ENCODE measurements around the gene BCAT1. TPM values are rescaled to one million over a fixed set of nuclear protein-coding genes. Genes with fewer than 3 reads are reported as not detected.
"Not testable (repeated sequence)": the region's sequence is repeated elsewhere in the genome, so short reads cannot be mapped to it uniquely, and the experiment has no call there.

Gene BCAT1
- total RNA-seq, 1 experiment from 2014 or later = 108 TPM

- no peak for DNase-seq (ENCODE audit: low read depth)
Measured at GRCh38 chr12:24928131-24928530, 20.8 kb downstream of the BCAT1 start.

DNA sequence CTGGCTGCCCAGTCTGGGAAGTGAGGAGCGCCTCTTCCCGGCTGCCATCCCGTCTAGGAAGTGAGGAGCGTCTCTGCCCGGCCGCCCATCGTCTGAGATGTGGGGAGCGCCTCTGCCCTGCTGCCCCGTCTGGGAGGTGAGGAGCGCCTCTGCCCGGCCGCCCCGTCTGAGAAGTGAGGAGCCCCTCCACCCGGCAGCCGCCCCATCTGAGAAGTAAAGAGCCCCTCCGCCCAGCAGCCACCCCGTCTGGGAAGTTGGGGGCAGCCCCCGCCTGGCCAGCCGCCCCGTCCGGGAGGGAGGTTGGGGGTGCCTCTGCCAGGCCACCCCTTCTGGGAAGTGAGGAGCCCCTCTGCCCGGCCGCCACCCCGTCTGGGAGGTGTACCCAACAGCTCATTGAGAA lies 22.8 kb downstream of the BCAT1 start:
- not testable (repeated sequence) for DNase-seq (ENCODE audit: low read depth)

GRCh38 chr12:24922090-24922489 lies 26.8 kb downstream of the BCAT1 start:
- no peak for DNase-seq (ENCODE audit: low read depth)

GRCh38 chr12:24921251-24922038 lies 27.5 kb downstream of the BCAT1 start:
- DNase-seq (ENCODE audit: low read depth) = no peak

GRCh38 chr12:24920141-24920540 lies 28.8 kb downstream of the BCAT1 start:
- no peak for DNase-seq (ENCODE audit: low read depth)

GRCh38 chr12:24919346-24920001 lies 29.4 kb downstream of the BCAT1 start:
- no peak for DNase-seq (ENCODE audit: low read depth)

DNA sequence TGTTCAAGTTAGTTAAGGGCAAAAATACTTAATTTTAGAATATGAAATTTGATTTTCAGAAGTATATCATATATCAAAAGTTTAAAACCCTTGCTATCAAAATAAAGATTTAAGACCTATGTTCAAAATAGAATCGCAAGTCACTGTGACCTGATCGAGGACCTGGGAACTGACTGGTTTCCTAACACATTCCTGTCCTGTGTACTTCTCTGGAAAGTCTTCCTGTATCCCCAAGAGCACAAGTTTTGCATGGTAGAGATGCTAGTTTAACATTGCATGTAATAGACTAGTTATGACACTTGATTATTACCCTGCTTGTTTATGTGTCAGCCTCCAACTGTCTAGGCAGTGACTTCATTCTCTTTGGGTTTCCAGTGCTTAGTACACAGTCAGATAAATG lies 30.3 kb downstream of the BCAT1 start:
- DNase-seq (ENCODE audit: low read depth) = no peak

DNA sequence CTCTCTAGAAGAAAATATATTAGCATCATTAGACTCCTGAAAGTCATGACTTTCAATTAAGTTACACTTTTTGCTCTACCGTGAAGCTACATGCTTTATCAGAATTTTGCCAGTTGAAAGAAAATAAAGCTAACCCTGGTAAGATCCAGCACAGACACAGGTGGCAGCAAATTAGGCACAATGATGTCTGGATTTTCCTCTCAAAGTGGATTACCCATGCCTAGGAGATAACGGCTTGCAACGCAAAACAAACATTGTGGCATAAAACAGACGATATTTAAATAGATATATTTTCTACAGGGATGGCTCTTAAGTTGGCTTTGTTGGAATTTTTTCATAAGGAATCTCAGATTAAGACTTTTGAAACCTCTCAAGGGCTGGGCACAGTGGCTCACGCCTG lies 33.4 kb downstream of the BCAT1 start:
- no peak for DNase-seq (ENCODE audit: low read depth)

GRCh38 chr12:24913953-24914352 lies 34.9 kb downstream of the BCAT1 start:
- no peak for DNase-seq (ENCODE audit: low read depth)

DNA sequence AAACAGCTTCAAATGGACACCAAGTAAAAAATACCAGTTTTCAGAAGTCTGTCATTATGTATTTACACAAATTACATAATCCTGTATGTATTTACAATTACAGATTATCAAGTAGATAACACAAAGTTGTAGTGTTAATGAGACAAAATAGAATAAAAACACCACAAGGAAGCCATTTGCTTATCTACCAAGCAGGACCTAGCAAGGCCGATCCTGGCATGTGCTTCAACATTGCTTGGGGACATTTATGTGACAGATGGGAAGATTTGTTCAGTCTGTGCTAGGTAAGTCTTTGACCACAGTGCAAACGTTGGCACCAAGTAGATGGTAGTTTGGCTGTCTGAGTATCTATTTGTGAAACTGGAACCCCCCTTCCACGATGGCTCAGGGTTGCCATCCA lies 35.8 kb downstream of the BCAT1 start:
- DNase-seq (ENCODE audit: low read depth) = peak; percentile 30

GRCh38 chr12:24911271-24911791 lies 37.6 kb downstream of the BCAT1 start:
- peak; percentile 33 for DNase-seq (ENCODE audit: low read depth)

DNA sequence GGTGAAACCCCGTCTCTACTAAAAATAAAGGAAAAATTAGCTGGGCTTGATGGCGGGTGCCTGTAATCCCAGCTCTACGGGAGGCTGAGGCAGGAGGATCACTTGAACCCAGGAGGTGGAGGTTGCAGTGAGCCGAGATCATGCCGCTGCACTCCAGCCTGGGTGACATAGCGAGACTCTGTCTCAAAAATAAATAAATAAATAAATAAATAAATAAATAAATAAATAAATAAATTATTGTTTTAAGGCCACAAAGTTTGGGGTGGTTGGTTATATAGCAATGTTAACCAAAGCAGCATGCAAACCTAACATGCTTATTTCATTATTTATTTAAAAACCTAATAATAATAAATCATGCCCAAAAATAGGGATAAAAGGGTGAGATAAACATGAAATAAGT lies 38.7 kb downstream of the BCAT1 start:
- DNase-seq (ENCODE audit: low read depth) = not testable (repeated sequence)

DNA sequence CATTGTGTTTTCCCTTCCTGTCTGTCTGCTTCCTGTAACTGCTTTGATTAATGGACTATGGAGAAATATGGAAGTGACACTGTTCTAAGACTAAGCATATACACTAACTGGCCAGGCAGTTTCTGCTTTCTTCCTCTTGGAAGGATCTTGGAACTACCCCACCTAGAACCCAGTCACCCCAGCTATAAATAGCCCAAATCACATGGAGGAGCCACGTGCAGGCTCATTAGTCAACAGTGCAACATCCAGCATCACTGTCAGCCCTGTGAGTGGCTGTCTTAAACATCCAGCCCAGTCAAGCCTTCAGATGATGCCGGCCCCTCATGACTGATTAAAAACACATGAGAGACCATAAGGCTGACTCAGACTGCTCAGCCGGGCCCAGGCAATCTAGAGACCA lies 39.2 kb downstream of the BCAT1 start:
- peak; percentile 92 for DNase-seq (ENCODE audit: low read depth)

GRCh38 chr12:24907464-24907863 lies 41.4 kb downstream of the BCAT1 start:
- no peak for DNase-seq (ENCODE audit: low read depth)

DNA sequence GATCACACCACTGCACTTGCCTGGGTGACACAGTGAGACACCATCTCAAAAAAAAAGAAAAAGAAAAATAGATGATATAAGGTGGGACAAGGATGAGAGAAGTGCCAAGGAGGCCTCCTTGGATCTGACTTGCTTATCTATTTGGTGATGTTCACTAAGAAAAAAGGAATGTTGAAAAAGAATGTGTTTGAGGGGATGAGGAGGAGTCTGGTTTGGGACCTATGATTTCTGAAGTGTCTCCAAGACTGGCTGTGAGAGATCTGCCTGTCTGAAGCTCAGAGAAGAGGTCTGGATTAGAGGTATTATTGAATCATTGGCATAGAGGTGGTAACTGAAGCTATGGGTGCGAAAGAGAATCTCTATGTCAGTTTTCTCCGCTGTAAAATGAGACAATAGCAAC lies 42.8 kb downstream of the BCAT1 start:
- no peak for DNase-seq (ENCODE audit: low read depth)

DNA sequence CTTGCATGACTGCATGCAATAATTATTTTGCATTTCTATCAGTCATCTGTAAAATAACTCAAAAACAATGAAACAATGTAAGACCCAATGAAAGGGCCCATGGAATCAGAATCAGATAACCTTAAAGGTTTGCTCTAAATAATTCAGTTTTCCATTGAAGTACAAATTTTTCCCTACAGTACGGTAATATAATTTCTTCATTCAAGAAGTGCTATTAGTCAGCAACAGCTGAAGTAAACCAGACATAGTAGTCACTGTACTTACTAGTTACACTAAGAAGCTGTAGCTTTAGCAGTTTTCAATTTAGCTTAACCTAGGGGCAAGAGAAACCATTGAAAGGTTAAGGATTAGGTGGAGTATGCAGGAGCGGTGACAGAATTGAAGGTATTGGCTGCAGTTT lies 43.5 kb downstream of the BCAT1 start:
- no peak for DNase-seq (ENCODE audit: low read depth)

- DNase-seq (ENCODE audit: low read depth) = no peak
Measured at GRCh38 chr12:24904871-24905270, 44.0 kb downstream of the BCAT1 start.

DNA sequence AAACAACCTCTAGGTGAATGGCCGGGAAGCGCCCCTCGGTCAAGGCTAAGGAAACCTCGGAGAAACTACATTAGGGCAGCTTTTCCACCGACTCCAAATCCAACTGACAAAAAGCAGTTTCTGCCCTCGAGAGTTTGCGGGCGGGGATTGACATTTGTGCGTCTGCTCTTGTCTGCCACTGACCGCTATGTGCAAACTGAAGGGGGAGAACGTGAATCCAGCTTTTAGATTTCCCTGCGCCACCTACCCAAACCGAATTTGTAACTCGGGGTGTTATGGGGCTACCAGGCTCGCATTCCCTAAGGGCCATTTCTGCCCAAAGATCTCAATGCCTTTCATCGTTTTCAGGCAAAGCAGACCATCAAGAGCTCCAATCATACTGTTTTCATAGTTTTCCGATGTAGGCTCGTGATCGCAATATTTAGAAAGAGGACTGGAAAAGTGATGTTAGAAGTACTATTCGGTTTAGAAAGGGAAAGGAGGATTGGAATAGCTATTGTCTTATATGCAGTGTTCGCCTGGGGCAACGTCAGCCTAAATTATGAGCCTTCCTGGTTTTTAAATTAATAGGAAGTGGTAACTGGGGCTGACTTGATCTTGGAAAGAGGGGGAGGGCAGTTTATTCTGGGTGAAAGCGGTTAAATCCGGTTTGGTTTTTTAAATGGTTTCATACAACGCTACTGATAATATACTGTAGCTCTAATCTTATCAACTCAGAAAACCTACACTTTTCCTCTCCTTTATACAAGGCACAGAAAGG lies 45.4 kb downstream of the BCAT1 start:
- DNase-seq (ENCODE audit: low read depth) = peak; percentile 43

DNA sequence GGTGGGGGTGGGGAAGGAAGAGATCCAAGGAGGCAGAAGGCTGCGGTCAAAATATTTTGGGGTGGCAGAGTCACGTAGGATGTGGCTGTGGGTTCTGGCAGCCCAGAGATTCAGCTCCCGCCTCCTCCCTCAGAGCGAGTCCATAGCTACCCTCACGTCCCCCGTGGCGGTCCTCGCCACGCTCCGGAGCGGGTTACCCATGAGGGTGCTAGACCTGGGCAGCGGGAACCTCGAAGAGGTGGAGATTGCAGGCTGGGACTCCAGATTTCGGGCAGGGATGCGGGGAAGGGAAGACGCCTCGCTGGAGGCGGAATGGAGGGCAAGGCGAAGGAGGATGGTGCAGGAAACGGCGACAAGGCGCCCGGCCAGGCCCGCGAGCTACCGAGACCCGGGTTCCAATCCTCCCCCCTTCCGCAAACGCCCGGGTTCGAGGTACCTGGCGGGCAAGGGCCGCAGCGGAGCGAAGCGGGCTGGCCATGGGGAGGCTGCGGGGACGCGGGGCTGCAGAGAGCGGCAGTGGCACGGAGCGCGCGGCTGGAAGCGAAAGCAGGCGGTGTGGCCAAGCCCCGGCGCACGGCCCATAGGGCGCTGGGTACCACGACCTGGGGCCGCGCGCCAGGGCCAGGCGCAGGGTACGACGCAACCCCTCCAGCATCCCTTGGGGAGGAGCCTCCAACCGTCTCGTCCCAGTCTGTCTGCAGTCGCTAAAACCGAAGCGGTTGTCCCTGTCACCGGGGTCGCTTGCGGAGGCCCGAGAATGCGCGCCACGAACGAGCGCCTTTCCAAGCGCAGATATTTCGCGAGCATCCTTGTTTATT lies 46.2 kb downstream of the BCAT1 start:
- DNase-seq (ENCODE audit: low read depth) = peak; percentile 62

DNA sequence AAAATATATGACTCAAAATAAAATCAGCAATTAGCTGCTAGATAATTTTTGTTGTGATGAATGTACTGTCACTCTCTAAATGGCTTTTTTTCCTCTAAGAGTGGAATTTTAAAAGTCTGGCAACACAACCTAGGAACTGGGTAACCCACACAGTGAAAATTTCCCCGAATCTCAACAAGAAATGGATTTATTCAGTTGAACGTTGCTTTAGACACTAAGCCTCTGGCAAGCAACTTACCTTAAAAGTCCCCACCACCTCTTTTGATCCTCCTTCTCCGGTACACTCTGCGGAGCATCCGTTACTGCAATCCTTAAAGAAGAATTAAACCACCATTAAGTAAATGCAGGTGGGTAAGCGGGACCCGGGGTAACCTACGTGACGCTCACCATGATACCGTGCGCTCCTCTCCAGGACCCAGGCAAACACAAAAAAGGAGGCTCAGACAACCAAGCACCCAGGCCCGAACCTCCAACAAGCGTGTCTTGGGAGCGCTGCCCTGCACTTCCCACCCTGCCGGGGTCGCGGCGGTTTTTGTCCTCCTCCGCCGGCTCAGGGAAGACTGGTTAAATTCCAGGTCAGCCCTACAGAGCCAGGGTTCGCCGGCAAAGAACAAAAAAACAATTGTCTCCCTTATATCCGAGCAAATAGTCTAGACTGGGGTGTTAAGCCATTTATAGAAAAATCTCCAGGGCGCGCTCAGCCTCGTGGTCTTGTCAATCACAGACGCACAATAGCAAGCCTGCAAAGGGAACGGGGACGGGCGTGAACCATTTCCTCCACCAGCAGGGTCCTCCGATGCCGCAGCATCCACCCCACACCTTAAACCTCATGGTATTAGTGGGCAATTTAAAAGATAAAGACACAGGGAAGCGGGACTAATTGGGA lies 47.1 kb downstream of the BCAT1 start:
- no peak for DNase-seq (ENCODE audit: low read depth)

DNA sequence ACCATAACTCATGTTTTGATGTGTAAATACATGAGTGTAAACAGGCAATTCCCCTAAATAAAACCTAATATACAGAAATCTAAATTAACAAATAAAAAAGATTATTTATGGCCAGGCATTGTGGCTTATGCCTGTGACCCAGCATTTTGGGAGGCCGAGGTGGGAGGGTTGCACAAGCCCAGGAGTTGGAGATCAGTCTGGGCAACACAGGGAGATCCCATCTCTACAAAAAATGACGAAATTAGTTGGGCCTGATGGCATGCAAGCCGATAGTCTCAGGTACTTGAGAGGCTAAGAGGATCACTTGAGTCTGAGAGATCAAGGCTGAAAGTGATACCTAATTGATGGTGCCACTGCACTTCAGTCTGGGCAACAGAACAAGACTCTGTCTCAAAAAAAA lies 48.7 kb downstream of the BCAT1 start:
- DNase-seq (ENCODE audit: low read depth) = no peak

Measured in RPMI7951 (cell line).